ENCODE results near the gene RETSAT. TPM values are rescaled to one million over a fixed set of nuclear protein-coding genes. Genes with fewer than 3 reads are reported as not detected.

The RETSAT gene
- total and polyA plus RNA-seq, 2 donors (not counting 1 experiment from before 2014, with no cell fraction given): 13.0 to 28.1 TPM

DNA sequence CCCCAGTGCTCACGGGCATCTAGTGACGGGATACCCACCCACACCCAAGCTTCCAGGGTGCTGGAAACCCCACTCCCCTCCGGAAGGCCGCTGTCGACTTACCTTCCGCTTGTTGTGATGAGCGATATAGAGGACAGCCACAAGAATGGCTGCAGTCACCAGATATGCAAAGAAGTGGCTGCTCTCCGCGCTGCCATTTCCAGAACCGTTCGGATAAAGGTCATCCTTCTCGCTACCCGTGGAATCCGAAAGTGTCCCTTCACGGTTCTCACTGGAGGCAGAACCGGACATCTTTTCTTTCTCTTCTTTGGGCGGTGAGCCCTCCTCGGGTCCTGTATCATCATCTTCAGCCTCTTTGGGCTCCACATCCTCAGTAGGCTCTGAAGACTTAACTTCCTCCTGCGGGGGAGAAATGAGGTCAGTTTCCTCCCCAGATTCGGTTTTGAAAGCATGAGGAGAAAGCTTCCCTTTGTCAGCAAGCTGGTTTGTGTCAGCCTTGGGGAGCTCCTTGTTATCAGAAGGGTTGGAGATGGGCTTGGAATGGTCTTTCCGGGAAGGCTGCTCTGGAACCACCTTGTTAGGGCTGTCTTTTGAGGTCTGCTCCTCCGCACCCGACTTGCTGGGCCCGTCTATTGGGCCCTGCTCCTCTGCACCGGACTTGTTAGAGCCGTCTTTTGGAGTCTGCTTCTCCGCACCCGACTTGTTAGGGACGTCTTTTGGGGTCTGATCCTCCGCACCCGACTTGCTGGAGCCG, 27.7 kb downstream of the RETSAT start:
- CTCF ChIA-PET: interaction anchor here (1.0 to 1.6 kb wide), 3 partner anchors 94 to 225 kb away, joined by 3 to 8 read pairs (median 3); no protein-coding TSS in a partner anchor
- Histone ChIP-seq H3K9ac (ENCODE audit: low read length) (peak overlapping the region; percentile 90), H3K9me3 (ENCODE audit: control extremely low read depth in 1 of 3, control insufficient read depth in 2 of 3, insufficient read depth in 1 of 3, low read length in 2 of 3) (no peaks in the 10 kb centered on the region), H3K27ac (ENCODE audit: low read length in 2 of 2) (peak overlapping the region; percentile 83 to 99), H3K4me1 (ENCODE audit: control insufficient read depth in 2 of 2, insufficient read depth in 2 of 2, low read length in 2 of 2) (peaks cover 42 to 52% of the 10 kb centered on the region in 2 donors), H3K79me2 (ENCODE audit: control insufficient read depth, insufficient read depth, low read length) (peaks cover 70% of the 10 kb centered on the region), H3K27me3 (replicated peaks in 1 of 4; ENCODE audit: control extremely low read depth in 1 of 4, control insufficient read depth in 3 of 4, insufficient read depth in 4 of 4, low read length in 3 of 4) (no peaks in the 10 kb centered on the region), H3K4me2 (replicated peaks; ENCODE audit: low read depth, low read length, poor library complexity, severe bottlenecking) (peak overlapping the region; percentile 84), H3K4me3 (ENCODE audit: control extremely low read depth in 1 of 5, extremely low read depth in 1 of 5, insufficient read depth in 1 of 5, low read depth in 2 of 5, low read length in 4 of 5) (peak overlapping the region; percentile 44 to 96 (median 86)), H2AFZ (ENCODE audit: insufficient read depth, low read depth, low read length, poor library complexity, severe bottlenecking) (peak overlapping the region; percentile 86), H3K36me3 (replicated peaks in 1 of 2; ENCODE audit: control extremely low read depth in 1 of 2, control insufficient read depth in 1 of 2, extremely low read depth in 1 of 2, insufficient read depth in 2 of 2, low read length in 1 of 2) (peaks cover 0 to 55% of the 10 kb centered on the region in 2 experiments), H4K20me1 (ENCODE audit: control insufficient read depth, insufficient read depth, low read length, poor library complexity, severe bottlenecking) (peaks cover 55% of the 10 kb centered on the region)
- DNase-seq (peak; percentile 78), ATAC-seq (ENCODE audit: low read depth) (peak; percentile 8)
- Mint-ChIP-seq H3K4me3 (peak overlapping the region; percentile 100), H3K9me3 (ENCODE audit: insufficient read depth) (no peaks in the 10 kb centered on the region), H3K27ac (peak overlapping the region; percentile 100), H3K4me1 (peaks cover 73% of the 10 kb centered on the region), H3K27me3 (no peaks in the 10 kb centered on the region)
- POLR2A ChIA-PET: interaction anchor here (0.5 to 3.4 kb wide), 16 partner anchors 28 to 869 kb away, joined by 3 to 34 read pairs (median 7); partner anchors contain the start of genes ELMOD3, GGCX, IMMT and MAT2A
- TF ChIP-seq EZH2 (IDR thresholded peaks at IDR 0.05; ENCODE audit: borderline replicate concordance, insufficient read depth, low read depth, low read length, poor library complexity, severe bottlenecking) (no peak), CTCF (IDR thresholded peaks at IDR 0.05) (no peak)
- intact Hi-C loops (cut with micrococcal nuclease): loop anchor here (2.0 to 5.0 kb wide), 3 partner anchors 66 to 226 kb away; partner anchors contain the start of gene CAPG
- 16% methylated on average over 29 of the region's 32 CpGs for WGBS (ENCODE audit: insufficient coverage)

GRCh38 chr2:85325466-85325811, 28.9 kb downstream of the RETSAT start:
- H3K27me3 Mint-ChIP-seq: no peaks in the 10 kb centered on the region
- peaks cover 42 to 55% of the 10 kb centered on the region in 2 donors for H3K4me1 ChIP-seq (ENCODE audit: control insufficient read depth in 2 of 2, insufficient read depth in 2 of 2, low read length in 2 of 2)
- H3K79me2 ChIP-seq (ENCODE audit: control insufficient read depth, insufficient read depth, low read length): peaks cover 82% of the 10 kb centered on the region
- H3K4me3 Mint-ChIP-seq: peak overlapping the region; percentile 100
- peak overlapping the region; percentile 84 for H3K4me2 ChIP-seq (replicated peaks; ENCODE audit: low read depth, low read length, poor library complexity, severe bottlenecking)
- no peak overlapping the region for H2AFZ ChIP-seq (ENCODE audit: insufficient read depth, low read depth, low read length, poor library complexity, severe bottlenecking)
- peak overlapping the region; percentile 90 for H3K9ac ChIP-seq (ENCODE audit: low read length)
- no peaks in the 10 kb centered on the region for H3K27me3 ChIP-seq (replicated peaks in 1 of 4; ENCODE audit: control extremely low read depth in 1 of 4, control insufficient read depth in 3 of 4, insufficient read depth in 4 of 4, low read length in 3 of 4)
- no peak for TF ChIP-seq EZH2 (IDR thresholded peaks at IDR 0.05; ENCODE audit: borderline replicate concordance, insufficient read depth, low read depth, low read length, poor library complexity, severe bottlenecking)
- no peak for TF ChIP-seq CTCF (IDR thresholded peaks at IDR 0.05)
- peaks cover 1 to 66% of the 10 kb centered on the region in 2 experiments for H3K36me3 ChIP-seq (replicated peaks in 1 of 2; ENCODE audit: control extremely low read depth in 1 of 2, control insufficient read depth in 1 of 2, extremely low read depth in 1 of 2, insufficient read depth in 2 of 2, low read length in 1 of 2)
- H3K9me3 Mint-ChIP-seq (ENCODE audit: insufficient read depth): no peaks in the 10 kb centered on the region
- H3K4me3 ChIP-seq (ENCODE audit: control extremely low read depth in 1 of 5, extremely low read depth in 1 of 5, insufficient read depth in 1 of 5, low read depth in 2 of 5, low read length in 4 of 5): peak overlapping the region; percentile 44 to 96 (median 86)
- H3K9me3 ChIP-seq (ENCODE audit: control extremely low read depth in 1 of 3, control insufficient read depth in 2 of 3, insufficient read depth in 1 of 3, low read length in 2 of 3): no peaks in the 10 kb centered on the region
- ATAC-seq (ENCODE audit: low read depth): no peak
- intact Hi-C loops (cut with micrococcal nuclease): loop anchor here (5.0 kb wide), 2 partner anchors 67 to 87 kb away; partner anchors contain the start of gene CAPG
- 44% methylated on average over 6 of the region's 9 CpGs for WGBS (ENCODE audit: insufficient coverage)
- peak overlapping the region; percentile 61 for H3K27ac Mint-ChIP-seq
- DNase-seq: no peak
- POLR2A ChIA-PET: interaction anchor here (3.4 kb wide), 1 partner anchor 29 kb away, joined by 25 read pairs; the partner anchor contains the start of genes ELMOD3 and RETSAT
- H3K27ac ChIP-seq (ENCODE audit: low read length in 2 of 2): peak overlapping the region in 1 of 2 donors; percentile 99
- CTCF ChIA-PET: interaction anchor here (0.7 to 3.1 kb wide), 3 partner anchors 25 to 789 kb away, joined by 3 to 11 read pairs (median 3); no protein-coding TSS in a partner anchor
- peaks cover 66% of the 10 kb centered on the region for H4K20me1 ChIP-seq (ENCODE audit: control insufficient read depth, insufficient read depth, low read length, poor library complexity, severe bottlenecking)
- peaks cover 80% of the 10 kb centered on the region for H3K4me1 Mint-ChIP-seq
